Skeletal muscle tissue (tissue), 4 donors: ENCODE results near the gene PLOD3. TPM values are rescaled to one million over a fixed set of nuclear protein-coding genes. Genes with fewer than 3 reads are reported as not detected.
"Not testable (repeated sequence)": the region's sequence is repeated elsewhere in the genome, so short reads cannot be mapped to it uniquely, and the experiment has no call there.

Source experiments
- H3K27ac ChIP-seq: one replicate; pipeline ENCODE4 v1.7.0; 2013; ENCODE audit warnings: mild to moderate bottlenecking, low read depth, low read length, inconsistent platforms
- H3K27me3 ChIP-seq, 3 donors: one replicate each; pipeline ENCODE4 v1.7.0; 2013; ENCODE audit warnings: low read length in 3 of 3; ENCODE audit not compliant: control insufficient read depth in 3 of 3, insufficient read depth in 3 of 3
- H3K36me3 ChIP-seq, 3 donors: one replicate each; pipeline ENCODE4 v1.7.0; 2013; ENCODE audit warnings: low read length in 3 of 3; ENCODE audit not compliant: control insufficient read depth in 3 of 3, insufficient read depth in 3 of 3
- H3K4me1 ChIP-seq, 3 donors: one replicate each; pipeline ENCODE4 v1.7.0; 2013; ENCODE audit warnings: low read length in 3 of 3, mild to moderate bottlenecking in 3 of 3; ENCODE audit not compliant: control insufficient read depth in 3 of 3, insufficient read depth in 3 of 3
- H3K4me3 ChIP-seq, 3 donors: one replicate each; pipeline ENCODE4 v1.7.0; 2013; ENCODE audit warnings: low read length in 3 of 3
- H3K9ac ChIP-seq, 3 donors: one replicate each; pipeline ENCODE4 v1.7.0; 2013; ENCODE audit warnings: low read length in 3 of 3, mild to moderate bottlenecking in 3 of 3, moderate library complexity in 2 of 3, low read depth in 1 of 3
- H3K9me3 ChIP-seq, 3 donors: one replicate each; pipeline ENCODE4 v1.7.0; 2013; ENCODE audit warnings: low read length in 3 of 3; ENCODE audit not compliant: control insufficient read depth in 3 of 3
- total RNA-seq: library from RNA; depleted of rRNA; stranded (reverse); fragments of >200 nt; gene quantifications from one replicate; pipeline ENCODE4 v1.2.3, GENCODE V29; 2014
- donor health status: Osteomylitis.

The PLOD3 gene
- total RNA-seq, 1 donor from 2014 or later, result 20.9 TPM

DNA sequence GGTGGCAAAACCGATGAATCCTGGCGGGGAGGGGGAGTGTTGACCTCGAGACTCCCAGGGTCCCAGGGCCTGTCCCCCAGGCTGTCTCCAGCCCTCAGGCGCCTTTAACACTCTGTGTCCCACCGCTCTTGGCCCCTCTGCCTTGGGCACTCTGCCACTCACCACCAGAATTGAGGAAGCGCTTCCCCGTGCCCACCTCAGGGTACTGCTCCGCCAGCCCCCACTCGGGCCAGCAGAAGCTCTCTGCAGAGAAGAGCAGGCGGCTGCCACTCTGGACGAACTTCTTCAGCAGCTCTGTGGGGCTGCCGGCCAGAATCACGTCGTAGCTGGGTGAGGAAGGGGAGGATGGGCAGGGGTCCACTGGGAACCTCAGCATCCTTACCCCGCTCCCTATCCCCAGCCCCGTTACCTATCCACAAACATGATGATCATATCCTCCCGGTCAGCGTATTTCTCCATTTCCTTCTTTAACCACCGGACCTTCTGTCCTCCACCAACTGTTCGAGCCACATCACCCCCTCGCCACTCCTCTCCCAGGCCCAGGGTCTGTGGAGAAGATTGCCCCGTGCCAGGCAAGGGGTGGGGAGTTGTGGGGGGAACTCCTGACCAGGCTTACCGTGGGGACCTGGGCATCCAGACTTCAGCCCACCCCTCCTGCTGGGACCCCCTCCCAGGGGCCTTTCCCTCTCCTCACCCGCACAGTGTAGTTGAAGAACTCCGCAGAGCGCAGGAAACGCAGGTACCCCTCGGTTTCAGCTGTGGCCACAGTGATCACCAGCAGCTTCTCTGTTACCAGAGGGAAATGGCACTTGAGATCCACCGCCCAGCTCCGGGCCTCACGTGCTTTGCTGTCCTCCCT is 1.2 kb downstream of the PLOD3 start:
- Histone ChIP-seq H3K27ac (peak overlapping the region; percentile 91), H3K4me3 (peak overlapping the region; percentile 70 to 99 (median 93)), H3K27me3 (no peaks in the 10 kb centered on the region), H3K9ac (peak overlapping the region; percentile 67 to 92 (median 85)), H3K9me3 (no peaks in the 10 kb centered on the region), H3K36me3 (peaks cover 11 to 17% (median 17%) of the 10 kb centered on the region in 3 donors), H3K4me1 (peaks cover 23 to 34% (median 33%) of the 10 kb centered on the region in 3 donors)

DNA sequence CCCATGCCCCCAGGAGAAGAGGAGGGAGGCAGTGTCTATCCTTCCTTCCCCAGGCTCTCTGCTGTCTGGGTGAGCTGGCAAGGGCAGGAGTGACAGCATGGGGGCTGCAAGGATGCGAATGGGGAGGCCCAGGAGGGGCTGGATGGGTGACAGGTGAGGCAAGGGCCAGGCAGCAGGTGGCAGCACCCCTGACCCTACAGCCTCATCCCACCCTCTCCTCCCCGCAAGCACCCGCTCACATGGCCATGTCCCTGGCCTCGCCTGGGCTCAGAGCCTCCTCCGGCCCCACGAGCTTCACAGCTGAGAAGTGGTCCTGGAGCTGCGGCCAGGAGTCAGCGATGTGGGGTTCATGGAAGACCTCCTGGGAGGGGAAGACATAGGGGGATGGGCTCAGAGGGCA is 5.4 kb downstream of the PLOD3 start:
- no peak overlapping the region for H3K4me3 ChIP-seq
- no peaks in the 10 kb centered on the region for H3K27me3 ChIP-seq
- H3K36me3 ChIP-seq, result peaks cover 27 to 31% (median 29%) of the 10 kb centered on the region in 3 donors
- no peaks in the 10 kb centered on the region for H3K9me3 ChIP-seq
- H3K4me1 ChIP-seq, result peaks cover 9 to 14% (median 10%) of the 10 kb centered on the region in 3 donors
- H3K27ac ChIP-seq, result no peak overlapping the region
- no peak overlapping the region for H3K9ac ChIP-seq

DNA sequence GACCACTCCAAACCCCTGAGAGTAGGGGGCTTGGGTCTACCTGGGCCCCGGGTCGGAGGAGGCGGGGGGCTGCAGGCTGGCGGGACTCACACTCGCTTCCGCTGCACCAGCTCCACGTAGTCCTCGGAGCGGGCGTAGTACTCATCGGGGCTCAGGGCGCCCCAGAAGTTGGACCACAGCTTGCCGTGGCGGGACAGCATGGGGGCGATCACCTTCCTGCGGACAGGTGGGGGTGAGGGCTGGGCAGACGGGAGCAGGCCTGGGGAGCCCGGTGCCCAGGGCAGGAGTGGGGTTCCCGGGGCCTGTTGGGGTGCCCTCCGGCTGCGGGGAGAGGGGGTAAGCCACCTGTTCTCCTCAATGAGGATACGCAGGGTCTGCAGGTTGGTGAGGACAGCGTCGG is 5.9 kb downstream of the PLOD3 start:
- Histone ChIP-seq H3K36me3 (peaks cover 28 to 31% (median 29%) of the 10 kb centered on the region in 3 donors), H3K4me1 (peaks cover 4 to 10% (median 5%) of the 10 kb centered on the region in 3 donors)

DNA sequence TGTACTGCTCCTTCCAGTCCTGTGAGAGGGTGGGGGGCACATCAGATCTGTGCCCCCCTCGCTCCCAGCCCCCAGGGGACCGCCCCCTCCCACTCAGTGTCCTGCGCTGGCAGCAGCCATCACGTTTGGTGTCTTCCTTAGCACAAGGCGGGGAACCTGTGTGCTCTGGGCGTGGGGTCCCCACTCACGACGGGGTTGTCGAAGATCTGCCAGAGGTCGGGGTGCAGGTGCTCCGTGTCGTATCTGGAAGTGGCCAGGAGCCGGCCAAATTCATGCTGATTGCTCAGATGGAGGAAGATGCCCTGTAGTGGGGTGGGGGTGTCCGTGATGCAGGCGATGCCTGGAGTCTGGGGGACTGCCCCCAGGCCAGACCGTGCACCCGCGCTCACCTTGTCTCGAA is 7.2 kb downstream of the PLOD3 start:
- no peaks in the 10 kb centered on the region for H3K9me3 ChIP-seq
- no peak overlapping the region for H3K4me3 ChIP-seq
- H3K36me3 ChIP-seq, result peaks cover 27 to 30% (median 29%) of the 10 kb centered on the region in 3 donors
- H3K27me3 ChIP-seq, result no peaks in the 10 kb centered on the region
- H3K4me1 ChIP-seq, result no peaks in the 10 kb centered on the region
- no peak overlapping the region for H3K9ac ChIP-seq
- H3K27ac ChIP-seq, result no peak overlapping the region

More for the DNA sequence above, 5.9 kb downstream of the PLOD3 start:
- Histone ChIP-seq H3K4me3 (no peak overlapping the region), H3K9me3 (no peaks in the 10 kb centered on the region), H3K27me3 (no peaks in the 10 kb centered on the region), H3K27ac (no peak overlapping the region), H3K9ac (no peak overlapping the region)

DNA sequence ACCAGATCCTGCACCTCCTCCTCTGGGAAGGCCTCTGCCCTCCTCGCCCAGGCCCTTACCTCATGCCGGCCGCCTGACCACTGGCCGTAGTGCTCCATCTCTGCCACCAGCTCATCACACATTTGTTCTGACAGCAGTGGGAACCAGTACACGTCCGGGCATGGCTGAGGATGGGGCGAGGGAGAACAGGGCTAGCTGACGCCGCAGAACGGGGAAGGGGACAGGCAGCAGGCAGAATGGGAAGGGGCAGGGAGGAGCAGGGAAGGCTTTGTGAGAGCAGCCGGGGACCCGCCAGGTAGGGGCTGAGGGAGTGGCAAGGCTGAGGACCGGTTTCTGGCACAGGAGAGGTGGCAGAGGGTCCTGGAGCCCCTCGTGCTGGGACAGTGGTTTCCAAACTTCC is 8.6 kb downstream of the PLOD3 start:
- Histone ChIP-seq H3K9me3 (no peaks in the 10 kb centered on the region), H3K36me3 (peaks cover 23 to 29% (median 26%) of the 10 kb centered on the region in 3 donors), H3K4me1 (no peaks in the 10 kb centered on the region), H3K27ac (no peak overlapping the region), H3K4me3 (no peak overlapping the region), H3K27me3 (peaks cover 0 to under 1% (median 0%) of the 10 kb centered on the region in 3 donors), H3K9ac (no peak overlapping the region)

DNA sequence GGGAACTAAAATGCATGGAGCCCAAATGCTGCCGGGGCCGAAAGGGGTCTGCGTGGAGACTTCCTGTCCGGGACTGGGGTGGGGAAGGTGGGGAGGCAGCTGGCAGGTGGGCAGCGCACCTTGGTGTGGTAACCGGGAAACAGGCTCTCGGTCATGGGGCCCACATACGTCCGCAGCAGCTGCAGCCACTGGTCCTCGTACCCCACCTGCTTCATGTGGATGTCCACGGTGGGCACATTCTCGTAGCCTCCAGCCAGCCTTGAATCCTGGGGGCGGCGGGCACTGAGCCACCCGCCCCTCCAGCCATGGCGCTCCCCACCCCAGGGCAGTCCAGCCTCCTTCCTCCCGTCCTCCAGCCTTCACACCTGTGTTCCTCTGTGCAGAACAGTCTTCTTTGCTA is 9.9 kb downstream of the PLOD3 start:
- H3K9me3 ChIP-seq, result no peaks in the 10 kb centered on the region
- H3K4me1 ChIP-seq, result no peaks in the 10 kb centered on the region
- no peak overlapping the region for H3K27ac ChIP-seq
- H3K9ac ChIP-seq, result no peak overlapping the region
- H3K4me3 ChIP-seq, result no peak overlapping the region
- H3K36me3 ChIP-seq, result peaks cover 21 to 25% (median 23%) of the 10 kb centered on the region in 3 donors
- peaks cover 10 to 14% (median 11%) of the 10 kb centered on the region in 3 donors for H3K27me3 ChIP-seq

DNA sequence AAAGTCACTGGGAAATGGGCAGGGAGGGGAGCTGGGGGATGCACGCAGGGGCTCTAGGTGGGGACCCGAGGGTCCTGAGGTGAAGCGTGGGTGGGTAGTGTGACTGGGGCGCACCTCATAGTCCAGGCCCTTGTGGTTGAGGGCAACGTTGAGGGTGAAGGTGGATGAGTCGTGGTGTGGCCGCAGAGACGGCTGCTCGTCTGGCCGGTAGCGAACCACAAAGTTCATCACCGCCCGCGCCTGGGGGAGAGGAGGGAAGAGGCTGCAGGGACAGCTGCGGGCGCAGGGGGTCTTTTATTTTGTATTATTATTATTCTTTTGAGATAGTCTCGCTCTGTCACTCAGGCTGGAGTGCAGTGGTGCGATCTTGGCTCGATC is 10.7 kb downstream of the PLOD3 start:
- H3K27me3 ChIP-seq, result peaks cover 18 to 22% (median 19%) of the 10 kb centered on the region in 3 donors
- peaks cover 0 to 7% (median under 1%) of the 10 kb centered on the region in 3 donors for H3K4me1 ChIP-seq
- no peaks in the 10 kb centered on the region for H3K9me3 ChIP-seq
- H3K4me3 ChIP-seq, result no peak overlapping the region
- H3K36me3 ChIP-seq, result peaks cover 16 to 19% (median 18%) of the 10 kb centered on the region in 3 donors
- no peak overlapping the region for H3K27ac ChIP-seq
- H3K9ac ChIP-seq, result no peak overlapping the region

DNA sequence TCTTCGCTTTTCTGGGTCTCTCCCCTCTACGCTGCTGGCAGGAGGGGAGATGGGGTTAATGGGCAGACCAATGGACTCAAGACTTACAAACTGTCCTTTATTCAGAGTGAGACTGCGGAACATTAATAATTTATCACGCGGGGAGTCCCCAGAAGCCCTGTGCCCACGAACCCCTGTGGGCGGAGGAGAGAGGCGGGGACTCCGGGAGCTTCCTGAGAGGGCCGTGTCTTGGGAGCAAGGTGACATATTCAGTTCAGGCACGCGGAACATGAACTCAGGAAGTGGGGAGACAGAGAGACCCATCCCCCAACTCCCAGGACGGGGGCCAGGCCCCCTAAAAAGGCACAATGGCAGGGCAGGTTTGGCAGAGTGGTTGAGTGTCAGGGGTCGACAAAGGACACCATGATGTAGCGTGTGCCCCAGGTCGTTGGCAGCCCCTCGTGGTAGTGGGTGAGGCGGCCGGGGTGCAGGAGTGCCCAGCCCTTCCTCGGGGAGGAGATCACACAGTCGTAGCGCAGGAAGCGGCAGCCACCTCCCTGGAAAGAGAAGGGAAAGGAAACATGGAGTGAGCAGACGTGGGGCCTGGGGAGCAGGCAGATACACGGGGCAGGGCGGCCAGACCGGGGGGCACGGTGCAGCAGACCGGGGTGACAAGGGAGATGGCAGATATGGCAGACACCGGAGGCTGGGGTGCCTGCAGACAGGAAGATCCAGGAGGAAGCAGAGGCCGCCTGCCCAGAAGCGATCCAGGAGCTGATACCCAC is 11.3 kb downstream of the PLOD3 start:
- no peaks in the 10 kb centered on the region for H3K9me3 ChIP-seq
- peaks cover 14 to 17% (median 16%) of the 10 kb centered on the region in 3 donors for H3K36me3 ChIP-seq
- peaks cover 23 to 25% (median 23%) of the 10 kb centered on the region in 3 donors for H3K27me3 ChIP-seq
- H3K9ac ChIP-seq, result no peak overlapping the region
- no peak overlapping the region for H3K4me3 ChIP-seq
- peaks cover 0 to 8% (median 2%) of the 10 kb centered on the region in 3 donors for H3K4me1 ChIP-seq
- no peak overlapping the region for H3K27ac ChIP-seq

DNA sequence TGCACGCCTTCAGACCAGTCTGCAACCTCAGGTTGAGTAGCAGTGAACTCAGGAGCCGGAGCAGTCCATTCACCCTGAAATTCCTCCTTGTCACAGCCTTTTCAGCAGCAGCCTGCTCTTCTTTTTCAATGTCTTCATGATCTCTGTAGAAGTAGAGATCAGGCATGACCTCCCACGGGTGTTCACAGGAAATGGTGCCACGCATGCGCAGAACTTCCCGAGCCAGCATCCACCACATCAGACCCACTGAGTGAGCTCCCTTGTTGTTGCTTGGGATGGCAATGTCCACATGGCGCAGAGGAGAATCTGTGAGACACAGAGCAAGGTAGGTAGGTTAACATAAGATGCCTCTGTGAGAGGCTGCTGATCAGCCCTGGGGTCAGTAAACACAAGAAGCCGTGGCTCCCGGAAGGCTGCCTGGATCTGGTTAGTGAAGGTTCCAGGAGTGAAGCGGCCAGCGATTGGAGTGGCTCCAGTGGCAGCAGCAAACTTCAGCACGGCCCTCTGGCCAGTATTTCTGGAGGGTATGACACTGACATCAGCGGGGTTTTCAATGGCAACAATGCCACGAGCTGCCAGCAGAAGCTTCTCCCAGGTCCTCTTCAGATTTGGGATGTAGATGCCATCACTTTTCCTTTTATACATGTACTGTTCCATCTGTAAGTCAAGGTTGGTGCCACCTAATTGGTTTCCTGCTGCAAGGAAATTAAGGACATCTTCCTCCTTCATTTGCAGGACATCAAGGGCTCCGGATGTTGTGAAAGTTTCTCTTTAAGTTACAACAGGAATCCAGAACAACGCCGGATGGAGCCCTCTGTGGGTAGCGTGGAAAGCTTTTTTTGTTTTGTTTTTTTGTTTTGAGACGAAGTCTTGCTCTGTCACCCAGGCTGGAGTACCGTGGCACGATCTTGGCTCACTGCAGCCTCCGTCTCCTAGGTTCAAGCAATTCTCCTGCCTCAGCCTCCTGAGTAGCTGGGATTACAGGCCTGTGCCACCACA is 13.3 kb downstream of the PLOD3 start:
- H3K27me3 ChIP-seq, result peaks cover 33 to 35% (median 35%) of the 10 kb centered on the region in 3 donors
- H3K9ac ChIP-seq, result not testable (repeated sequence)

More for the DNA sequence above, 13.3 kb downstream of the PLOD3 start:
- H3K9me3 ChIP-seq, H3K4me1 ChIP-seq, H3K4me3 ChIP-seq, H3K27ac ChIP-seq: not testable (repeated sequence)
- peaks cover 5 to 12% (median 10%) of the 10 kb centered on the region in 3 donors for H3K36me3 ChIP-seq
